ENCODE results near the gene UBA6.
"Not testable (repeated sequence)": the region's sequence is repeated elsewhere in the genome, so short reads cannot be mapped to it uniquely, and the experiment has no call there.

UBA6 gene

GRCh38 chr4:67668315-67668714, 32.6 kb downstream of the UBA6 start:
- H3K4me3 ChIP-seq (ENCODE audit: low read depth, low read length), result no peak overlapping the region
- TF ChIP-seq, protein P1, sequence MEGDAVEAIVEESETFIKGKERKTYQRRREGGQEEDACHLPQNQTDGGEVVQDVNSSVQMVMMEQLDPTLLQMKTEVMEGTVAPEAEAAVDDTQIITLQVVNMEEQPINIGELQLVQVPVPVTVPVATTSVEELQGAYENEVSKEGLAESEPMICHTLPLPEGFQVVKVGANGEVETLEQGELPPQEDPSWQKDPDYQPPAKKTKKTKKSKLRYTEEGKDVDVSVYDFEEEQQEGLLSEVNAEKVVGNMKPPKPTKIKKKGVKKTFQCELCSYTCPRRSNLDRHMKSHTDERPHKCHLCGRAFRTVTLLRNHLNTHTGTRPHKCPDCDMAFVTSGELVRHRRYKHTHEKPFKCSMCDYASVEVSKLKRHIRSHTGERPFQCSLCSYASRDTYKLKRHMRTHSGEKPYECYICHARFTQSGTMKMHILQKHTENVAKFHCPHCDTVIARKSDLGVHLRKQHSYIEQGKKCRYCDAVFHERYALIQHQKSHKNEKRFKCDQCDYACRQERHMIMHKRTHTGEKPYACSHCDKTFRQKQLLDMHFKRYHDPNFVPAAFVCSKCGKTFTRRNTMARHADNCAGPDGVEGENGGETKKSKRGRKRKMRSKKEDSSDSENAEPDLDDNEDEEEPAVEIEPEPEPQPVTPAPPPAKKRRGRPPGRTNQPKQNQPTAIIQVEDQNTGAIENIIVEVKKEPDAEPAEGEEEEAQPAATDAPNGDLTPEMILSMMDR (IDR thresholded peaks at IDR 0.05; ENCODE audit: low read depth, low read length), result no peak

DNA sequence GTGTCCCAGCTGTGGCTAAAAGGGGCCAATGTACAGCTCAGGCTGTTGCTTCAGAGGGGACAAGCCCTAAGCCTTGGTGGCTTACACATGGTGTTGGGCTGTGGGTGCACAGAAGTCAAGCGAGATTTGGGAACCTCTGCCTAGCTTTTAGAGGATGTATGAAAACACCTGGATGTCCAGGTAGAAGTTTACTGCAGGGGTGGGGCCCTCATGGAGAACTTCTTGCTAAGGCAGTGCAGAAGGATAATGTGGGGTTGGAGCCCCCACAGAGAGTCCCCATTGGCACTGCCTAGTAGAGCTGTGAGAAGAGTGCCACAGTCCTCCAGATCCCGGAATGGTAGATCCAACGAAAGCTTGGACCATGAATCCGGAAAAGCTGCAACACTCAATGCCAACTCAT, 40.5 kb downstream of the UBA6 start:
- TF ChIP-seq, protein P1 (IDR thresholded peaks at IDR 0.05; ENCODE audit: low read depth, low read length), result no peak

DNA sequence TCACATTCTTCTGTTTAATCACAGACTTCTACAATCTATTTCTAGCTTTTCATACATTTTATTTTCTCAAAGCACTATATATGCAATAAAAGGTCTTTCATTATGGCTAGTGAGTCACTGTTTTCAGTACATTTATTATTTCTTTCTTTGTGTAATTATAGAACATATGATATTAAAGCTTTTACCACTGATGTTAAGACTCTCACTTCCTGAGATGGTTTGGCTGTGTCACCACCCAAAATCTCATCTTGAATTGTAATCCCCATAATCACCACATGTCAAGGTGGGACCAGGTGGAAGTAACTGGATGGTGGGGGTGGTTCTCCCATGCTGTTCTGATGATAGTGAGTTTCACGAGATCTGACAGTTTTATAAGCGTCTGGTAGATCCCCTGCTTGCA, 41.9 kb downstream of the UBA6 start:
- H3K4me3 ChIP-seq (ENCODE audit: low read depth, low read length), result no peak overlapping the region
- TF ChIP-seq, protein P1 (IDR thresholded peaks at IDR 0.05; ENCODE audit: low read depth, low read length), result no peak

More for the DNA sequence above, 40.5 kb downstream of the UBA6 start:
- no peak overlapping the region for H3K4me3 ChIP-seq (ENCODE audit: low read depth, low read length)

- no peak overlapping the region for H3K4me3 ChIP-seq (ENCODE audit: low read depth, low read length)
- TF ChIP-seq, protein P1 (IDR thresholded peaks at IDR 0.05; ENCODE audit: low read depth, low read length), result no peak
Observed at GRCh38 chr4:67658302-67658701, 42.7 kb downstream of the UBA6 start.

- TF ChIP-seq, protein P1 (IDR thresholded peaks at IDR 0.05; ENCODE audit: low read depth, low read length), result no peak
- no peak overlapping the region for H3K4me3 ChIP-seq (ENCODE audit: low read depth, low read length)
Observed at GRCh38 chr4:67651536-67651935, 49.4 kb downstream of the UBA6 start.

GRCh38 chr4:67638136-67638535, 62.8 kb downstream of the UBA6 start:
- no peak overlapping the region for H3K4me3 ChIP-seq (ENCODE audit: low read depth, low read length)

GRCh38 chr4:67636978-67637377, 64.0 kb downstream of the UBA6 start:
- not testable (repeated sequence) for H3K4me3 ChIP-seq (ENCODE audit: low read depth, low read length)

More at GRCh38 chr4:67638136-67638535, 62.8 kb downstream of the UBA6 start:
- TF ChIP-seq, protein P1 (IDR thresholded peaks at IDR 0.05; ENCODE audit: low read depth, low read length), result no peak

- no peak overlapping the region for H3K4me3 ChIP-seq (ENCODE audit: low read depth, low read length)
- TF ChIP-seq, protein P1 (IDR thresholded peaks at IDR 0.05; ENCODE audit: low read depth, low read length), result no peak
Observed at GRCh38 chr4:67635331-67635730, 65.6 kb downstream of the UBA6 start.
